CD14-positive monocyte (primary cell): Measurements from ENCODE around the gene NKX1-1. TPM values are rescaled to one million over a fixed set of nuclear protein-coding genes. Genes with fewer than 3 reads are reported as not detected.

Experiments used
- DNase-seq, 3 donors: peaks; one replicate each; pipeline ENCODE4 v3.0.0-alpha.2; 2011 to 2022
- H2AFZ ChIP-seq: 2 replicates; pipeline ENCODE4 v1.6.0; 2012; ENCODE audit warnings: mild to moderate bottlenecking, low read depth, low read length, inconsistent platforms; ENCODE audit not compliant: insufficient read depth, poor library complexity, severe bottlenecking
- H3K27ac ChIP-seq, 2 donors: 1 replicate in 1 of 2; 2 replicates in 1 of 2; pipeline ENCODE4 v1.5.1; 2012 to 2013; ENCODE audit warnings: low read length in 2 of 2, control low read depth in 1 of 2, inconsistent platforms in 1 of 2, low read depth in 1 of 2, mild to moderate bottlenecking in 1 of 2
- H3K27me3 ChIP-seq, 2 donors: one replicate each; pipeline versions ENCODE4 v1.6.0 to v1.6.1; 2011 to 2013; ENCODE audit warnings: low read length in 2 of 2; ENCODE audit not compliant: control insufficient read depth in 2 of 2, insufficient read depth in 2 of 2
- H3K36me3 ChIP-seq, 2 donors: replicated peaks in 1 of 2; 1 replicate in 1 of 2; 2 replicates in 1 of 2; pipeline versions ENCODE4 v1.5.1 to v1.6.1; 2012 to 2013; ENCODE audit warnings: low read length in 2 of 2, control low read depth in 1 of 2, inconsistent platforms in 1 of 2, mild to moderate bottlenecking in 1 of 2; ENCODE audit not compliant: insufficient read depth in 2 of 2, control insufficient read depth in 1 of 2
- H3K4me1 ChIP-seq, 2 donors: 1 replicate in 1 of 2; 2 replicates in 1 of 2; pipeline versions ENCODE4 v1.5.1 to v1.6.1; 2012 to 2013; ENCODE audit warnings: low read length in 2 of 2, control low read depth in 1 of 2, inconsistent platforms in 1 of 2, mild to moderate bottlenecking in 1 of 2, moderate library complexity in 1 of 2; ENCODE audit not compliant: insufficient read depth in 2 of 2, control insufficient read depth in 1 of 2
- H3K4me2 ChIP-seq: replicated peaks from 2 replicates; pipeline ENCODE3; 2012; ENCODE audit warnings: low read length, moderate library complexity, mild to moderate bottlenecking; ENCODE audit not compliant: poor library complexity, severe bottlenecking; ENCODE audit errors: extremely low read depth
- H3K4me3 ChIP-seq, 3 experiments: fragments of 200-600 bp in 1 of 3; sonication (generic) in 1 of 3; replicated peaks in 1 of 3; 1 replicate in 2 of 3; 2 replicates in 1 of 3; pipeline ENCODE4 v1.5.1; 2011 to 2013; ENCODE audit warnings: low read length in 3 of 3, mild to moderate bottlenecking in 3 of 3, control low read depth in 2 of 3, low read depth in 2 of 3, inconsistent platforms in 1 of 3, moderate library complexity in 1 of 3
- H3K79me2 ChIP-seq: 2 replicates; pipeline ENCODE4 v1.6.0; 2012; ENCODE audit warnings: mild to moderate bottlenecking, control low read depth, inconsistent platforms, low read length, moderate library complexity; ENCODE audit not compliant: insufficient read depth
- H3K9ac ChIP-seq: 2 replicates; pipeline ENCODE4 v1.6.0; 2017; ENCODE audit warnings: low read length, mild to moderate bottlenecking; ENCODE audit not compliant: insufficient read depth, poor library complexity, severe bottlenecking
- H3K9me3 ChIP-seq, 2 donors: replicated peaks in 1 of 2; 1 replicate in 1 of 2; 2 replicates in 1 of 2; pipeline versions ENCODE4 v1.5.1 to v1.6.1; 2012 to 2013; ENCODE audit warnings: low read length in 2 of 2, control low read depth in 1 of 2; ENCODE audit not compliant: control insufficient read depth in 1 of 2, insufficient read depth in 1 of 2
- H4K20me1 ChIP-seq: 2 replicates; pipeline ENCODE4 v1.6.0; 2012; ENCODE audit warnings: mild to moderate bottlenecking, low read length, control low read depth, moderate library complexity; ENCODE audit not compliant: insufficient read depth
- H3K27ac Mint-ChIP-seq, 7 donors: one replicate each; pipeline ENCODE4 v1.8.0; 2020; ENCODE audit warnings: mild to moderate bottlenecking in 7 of 7, mixed read lengths in 7 of 7, moderate library complexity in 6 of 7, inconsistent platforms in 2 of 7
- H3K27me3 Mint-ChIP-seq, 3 donors: one replicate each; pipeline ENCODE4 v1.8.0; 2021 to 2022; ENCODE audit warnings: low read depth in 3 of 3, mild to moderate bottlenecking in 3 of 3, mixed read lengths in 3 of 3, moderate library complexity in 3 of 3, inconsistent platforms in 1 of 3
- H3K36me3 Mint-ChIP-seq, 2 donors: one replicate each; pipeline ENCODE4 v1.8.0; 2020; ENCODE audit warnings: mixed read lengths in 2 of 2, inconsistent platforms in 1 of 2, mild to moderate bottlenecking in 1 of 2
- H3K4me1 Mint-ChIP-seq: one replicate; pipeline ENCODE4 v1.8.0; 2020; ENCODE audit warnings: mild to moderate bottlenecking, mixed read lengths
- H3K4me3 Mint-ChIP-seq, 2 donors: one replicate each; pipeline ENCODE4 v1.8.0; 2020; ENCODE audit warnings: mild to moderate bottlenecking in 2 of 2, mixed read lengths in 2 of 2, moderate library complexity in 1 of 2
- H3K9me3 Mint-ChIP-seq, 7 donors: one replicate each; pipeline ENCODE4 v1.8.0; 2020 to 2022; ENCODE audit warnings: mixed read lengths in 7 of 7, mild to moderate bottlenecking in 6 of 7, moderate library complexity in 6 of 7, inconsistent platforms in 2 of 7
- CTCF ChIP-seq: fragments of 200-600 bp; IDR thresholded peaks from one replicate; pipeline ENCODE4 v1.8.0; 2022; ENCODE audit warnings: antibody characterized with exemption, mild to moderate bottlenecking
- WGBS: methylation state at CpG from one replicate; pipeline ENCODE4 v1.1.5; 2013; ENCODE audit warnings: missing lambda C conversion rate; ENCODE audit not compliant: insufficient coverage; 5-methylcytosine and 5-hydroxymethylcytosine counted together
- intact Hi-C, 2 donors: fragments of 100-400 bp; cut with micrococcal nuclease; formaldehyde crosslinking; loops; one replicate each; pipeline versions ENCODE4 v1.15.0 to v1.15.1; 2023
- polyA plus RNA-seq, 3 donors: library from polyadenylated mRNA; depleted of rRNA in 1 of 3; unstranded in 2 of 3; stranded (reverse) in 1 of 3; fragments of 300-500 nt in 2 of 3; fragments of >200 nt in 1 of 3; fragmentation: Illumina TruSeq in 2 of 3; gene quantifications; 1 replicate in 2 of 3; 2 replicates in 1 of 3; pipeline ENCODE4 v1.2.3, GENCODE V29; 2012 to 2021

Gene NKX1-1
- polyA plus RNA-seq, 3 donors = not detected

GRCh38 chr4:1451106-1451751 is 45.0 kb upstream of the NKX1-1 start:
- Histone ChIP-seq H3K27me3 (no peaks in the 10 kb centered on the region), H3K4me2 (no peak overlapping the region)

More at GRCh38 chr4:1451106-1451751, 45.0 kb upstream of the NKX1-1 start:
- Mint-ChIP-seq H3K4me1 (no peaks in the 10 kb centered on the region), H3K4me3 (no peak overlapping the region), H3K27ac (no peak overlapping the region), H3K27me3 (peaks cover under 1 to 6% (median under 1%) of the 10 kb centered on the region in 3 donors), H3K36me3 (no peaks in the 10 kb centered on the region), H3K9me3 (peaks cover 14 to 25% (median 20%) of the 10 kb centered on the region in 7 donors)
- 87% methylated on average over 14 of the region's 18 CpGs for WGBS
- Histone ChIP-seq H3K36me3 (no peaks in the 10 kb centered on the region), H3K9me3 (peaks cover 12 to 21% of the 10 kb centered on the region in 2 donors), H4K20me1 (no peaks in the 10 kb centered on the region), H3K4me3 (no peak overlapping the region), H3K79me2 (no peaks in the 10 kb centered on the region), H2AFZ (no peak overlapping the region), H3K27ac (no peak overlapping the region), H3K4me1 (no peaks in the 10 kb centered on the region), H3K9ac (no peak overlapping the region)
- TF ChIP-seq CTCF = no peak
- no peak for DNase-seq
- intact Hi-C loops = no loop called here
